NB4 (cell line): ENCODE data around the gene MROH2A.

Source experiments
- CTCF ChIP-seq: IDR thresholded peaks from one replicate; pipeline ENCODE4 v1.5.1; 2012; ENCODE audit warnings: low read depth, low read length
- MAX ChIP-seq: IDR thresholded peaks from 2 replicates; pipeline ENCODE4 v1.6.1; 2011; ENCODE audit warnings: low read depth, low read length

- TF ChIP-seq CTCF (no peak), MAX (no peak)
These were observed 89.9 kb downstream of the MROH2A start, which contains the start of gene MSL3B for GRCh38 chr2:233867993-233868532.
